DMS79 treated with DMSO at 0.1 percent for 48 hours (cell line): ENCODE measurements around the gene EMC7.
"Not testable (repeated sequence)": the region's sequence is repeated elsewhere in the genome, so short reads cannot be mapped to it uniquely, and the experiment has no call there.

Experiments
- DNase-seq: peaks from one replicate; lab custom pipeline; 2025; lab: John Stamatoyannopoulos, UW

The EMC7 gene

GRCh38 chr15:34101366-34102174 lies at the start of gene EMC7, which contains the start of gene PGBD4:
Gene EMC7 (minus strand): TSS chr15:34101862. CDS start chr15:34101839, 23 bp downstream.
Gene PGBD4 (plus strand): TSS chr15:34102083. CDS start chr15:34102532, 449 bp downstream.
- peak; percentile 89 for DNase-seq

GRCh38 chr15:34147371-34148140 lies 45.9 kb upstream of the EMC7 start:
- no peak for DNase-seq

- no peak for DNase-seq
These were observed 31.8 kb upstream of the EMC7 start for GRCh38 chr15:34133511-34133910.

- no peak for DNase-seq
These were observed 31.2 kb upstream of the EMC7 start for GRCh38 chr15:34132881-34133280.

DNA sequence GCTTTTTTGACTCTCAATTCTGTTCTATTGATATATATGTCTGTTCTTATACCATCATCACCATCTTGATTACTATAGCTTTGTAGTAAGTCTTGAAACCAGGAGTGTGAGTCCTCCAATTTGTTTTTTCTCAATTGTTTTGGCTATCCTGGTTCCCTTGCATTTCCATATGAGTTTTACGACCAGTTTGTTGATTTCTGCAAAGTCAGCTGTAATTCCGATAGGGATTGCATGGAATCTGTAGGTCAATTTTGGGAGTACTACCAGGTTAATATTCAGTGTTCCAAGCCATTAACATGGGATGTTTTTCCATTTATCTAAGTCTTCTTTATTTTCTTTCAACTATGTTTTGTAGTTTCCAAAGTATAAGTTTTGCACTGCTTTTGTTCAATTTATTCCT lies 27.2 kb upstream of the EMC7 start:
- DNase-seq: no peak

- DNase-seq: no peak
These were observed 24.9 kb upstream of the EMC7 start for GRCh38 chr15:34126522-34126921.

DNA sequence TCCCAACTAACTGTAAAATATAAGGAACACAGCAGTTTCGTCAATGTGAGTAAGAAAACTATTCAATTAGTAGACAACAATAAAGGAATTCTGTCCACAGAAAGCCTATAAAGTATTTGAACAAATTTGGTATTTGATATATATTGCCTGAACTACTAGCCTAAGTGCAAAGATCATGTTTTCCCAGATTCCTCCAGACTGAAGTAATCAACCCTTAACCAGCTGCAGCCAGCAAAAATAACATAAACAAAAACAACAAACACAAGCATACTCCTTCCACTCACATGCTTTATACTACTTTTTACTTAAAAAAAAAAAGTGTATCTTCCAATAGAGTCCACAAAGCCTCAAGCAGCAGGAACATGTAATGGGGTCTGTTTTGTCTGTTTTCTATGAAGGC lies 24.3 kb upstream of the EMC7 start:
- no peak for DNase-seq

DNA sequence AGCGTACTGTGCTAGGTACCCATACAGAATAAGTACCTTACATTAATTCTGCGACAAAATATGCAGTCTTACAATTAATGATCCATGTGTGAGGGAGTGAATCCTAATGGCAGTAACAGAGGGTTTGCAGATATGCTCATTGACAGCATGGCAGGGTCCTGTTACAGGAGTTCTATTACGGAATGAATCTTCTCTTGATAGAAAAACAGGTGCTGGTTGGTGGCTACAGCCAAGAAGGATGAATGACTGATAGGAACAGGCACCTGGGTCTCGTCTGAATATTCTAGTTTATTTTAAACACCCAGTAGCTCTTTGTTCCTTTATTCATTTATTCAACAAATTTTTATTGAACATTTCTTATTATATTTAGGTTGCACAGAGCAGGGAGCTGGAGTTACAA lies 23.0 kb upstream of the EMC7 start:
- DNase-seq: no peak

- no peak for DNase-seq
These were observed 21.1 kb upstream of the EMC7 start for GRCh38 chr15:34122771-34123183.

DNA sequence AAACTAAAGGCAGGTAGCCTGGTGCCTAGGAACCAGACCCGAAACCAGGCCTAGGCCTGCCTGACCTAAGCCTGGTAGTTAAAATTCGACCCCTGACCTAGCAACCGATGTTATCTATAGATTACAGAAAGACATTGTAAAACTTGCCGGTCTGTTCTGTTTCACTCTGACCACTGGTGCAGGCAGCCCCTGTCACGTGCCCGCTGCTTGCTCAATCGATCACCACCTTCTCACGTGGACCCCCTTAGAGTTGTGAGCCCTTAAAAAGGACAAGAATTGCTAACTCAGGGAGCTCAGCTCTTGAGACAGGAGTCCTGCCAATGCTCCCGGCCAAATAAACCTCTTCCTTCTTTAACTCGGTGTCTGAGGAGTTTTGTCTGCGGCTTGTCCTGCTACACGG lies 20.1 kb upstream of the EMC7 start:
- not testable (repeated sequence) for DNase-seq

GRCh38 chr15:34120420-34120819 lies 18.8 kb upstream of the EMC7 start:
- not testable (repeated sequence) for DNase-seq

GRCh38 chr15:34119291-34119690 lies 17.6 kb upstream of the EMC7 start:
- DNase-seq: no peak

- DNase-seq: no peak
These were observed 15.0 kb upstream of the EMC7 start for GRCh38 chr15:34116620-34117019.

GRCh38 chr15:34114739-34115138 lies 13.1 kb upstream of the EMC7 start:
- DNase-seq: no peak

- DNase-seq: no peak
These were observed 12.6 kb upstream of the EMC7 start for GRCh38 chr15:34114215-34114614.

GRCh38 chr15:34111488-34111887 lies 9.8 kb upstream of the EMC7 start:
- no peak for DNase-seq

GRCh38 chr15:34109797-34110663 lies 8.4 kb upstream of the EMC7 start:
- DNase-seq: no peak

DNA sequence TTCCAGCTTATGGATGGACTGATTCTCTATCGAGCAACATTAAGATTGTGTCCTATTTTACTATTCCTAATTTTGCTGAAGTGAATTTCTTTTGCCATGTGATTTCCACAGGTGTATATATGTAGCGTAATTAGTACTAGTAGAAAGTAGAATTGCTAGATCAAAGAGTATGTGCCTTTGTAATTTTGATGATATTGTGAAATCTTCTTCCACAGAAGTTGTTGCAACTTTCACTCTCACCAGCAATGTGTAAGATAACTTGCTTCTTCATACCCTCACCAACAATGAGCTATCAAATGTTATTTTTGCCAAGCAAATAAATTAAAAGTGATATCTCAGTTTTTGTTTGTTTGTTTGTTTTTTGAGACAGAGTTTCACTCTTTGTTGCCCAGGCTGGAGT lies 5.7 kb upstream of the EMC7 start:
- DNase-seq: no peak

DNA sequence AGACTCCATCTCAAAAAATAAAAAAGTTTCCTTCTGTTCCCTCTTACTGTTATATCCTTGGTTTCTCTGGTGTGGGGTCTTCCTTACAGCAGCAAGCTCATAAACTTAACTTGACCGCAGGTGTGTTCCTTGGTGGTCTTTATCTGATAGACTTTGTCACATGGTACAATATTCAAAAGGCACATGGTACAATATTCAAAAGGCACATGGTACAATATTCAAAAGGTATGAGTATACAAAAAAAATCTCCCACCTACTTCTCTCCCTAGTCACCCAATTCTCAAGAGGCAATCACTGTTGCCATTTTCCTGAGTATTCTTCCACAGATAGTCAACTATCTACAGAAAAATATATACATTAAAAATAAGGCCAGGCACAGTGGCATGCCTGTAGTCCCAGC lies 4.8 kb upstream of the EMC7 start:
- no peak for DNase-seq

DNA sequence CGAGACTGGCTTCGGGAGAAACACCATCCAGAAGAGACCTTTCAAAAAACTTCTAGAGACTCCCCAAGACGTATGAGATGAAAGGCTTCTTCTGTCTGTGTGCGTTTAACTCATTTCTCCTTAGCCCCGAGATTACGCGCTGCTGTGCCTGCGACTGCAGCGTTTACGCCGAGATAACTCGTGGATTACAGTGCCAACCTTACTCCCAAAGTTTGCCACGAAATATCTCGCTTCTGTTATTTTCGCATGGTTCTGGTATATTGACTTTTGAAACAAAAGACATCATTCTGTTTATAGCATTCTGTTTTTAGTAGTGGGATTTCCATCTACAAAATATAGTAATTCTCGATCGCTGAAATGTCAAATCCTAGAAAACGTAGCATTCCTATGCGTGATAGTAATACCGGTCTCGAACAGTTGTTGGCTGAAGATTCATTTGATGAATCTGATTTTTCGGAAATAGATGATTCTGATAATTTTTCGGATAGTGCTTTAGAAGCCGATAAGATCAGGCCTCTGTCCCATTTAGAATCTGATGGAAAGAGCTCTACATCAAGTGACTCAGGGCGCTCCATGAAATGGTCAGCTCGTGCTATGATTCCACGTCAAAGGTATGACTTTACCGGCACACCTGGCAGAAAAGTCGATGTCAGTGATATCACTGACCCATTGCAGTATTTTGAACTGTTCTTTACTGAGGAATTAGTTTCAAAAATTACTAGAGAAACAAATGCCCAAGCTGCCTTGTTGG lies 688 bp upstream of the EMC7 start:
- DNase-seq: no peak

DNA sequence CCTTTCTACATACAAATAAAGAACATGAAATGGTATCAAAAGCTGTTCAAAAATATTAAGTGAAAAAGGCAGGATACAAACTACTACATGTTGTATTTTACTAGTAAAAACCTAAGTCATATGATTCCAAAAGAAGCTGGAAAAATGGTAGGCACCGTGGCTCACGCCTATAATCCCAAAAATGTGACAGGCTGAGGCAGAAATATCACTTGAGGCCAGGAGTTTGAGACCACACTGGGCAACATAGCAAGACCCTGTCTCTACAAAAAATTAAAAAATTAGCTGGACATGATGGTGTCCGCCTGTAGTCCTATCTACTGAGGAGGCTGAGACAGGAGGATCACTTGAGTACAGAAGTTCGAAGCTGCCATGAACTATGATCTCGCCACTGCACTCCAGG lies 1.7 kb downstream of the EMC7 start:
- no peak for DNase-seq

GRCh38 chr15:34085746-34086145 lies 15.9 kb downstream of the EMC7 start:
- no peak for DNase-seq
